Mesendoderm (in vitro differentiated cells): ENCODE results near the gene EXOC2.

Experiments
- DNase-seq: peaks from one replicate; pipeline ENCODE4 v3.0.0; 2013
- H2AK5ac ChIP-seq: 2 replicates; pipeline ENCODE4 v1.6.1; 2013; ENCODE audit warnings: low read length, inconsistent platforms
- H2BK120ac ChIP-seq: 2 replicates; pipeline ENCODE4 v1.6.1; 2013; ENCODE audit warnings: low read depth, mild to moderate bottlenecking, low read length, moderate library complexity, mixed read lengths
- H2BK15ac ChIP-seq: replicated peaks from 2 replicates; pipeline ENCODE4 v1.6.1; 2013; ENCODE audit warnings: low read depth, mild to moderate bottlenecking, moderate library complexity
- H2BK5ac ChIP-seq: 2 replicates; pipeline ENCODE4 v1.6.1; 2013; ENCODE audit warnings: low read length, inconsistent platforms
- H3K18ac ChIP-seq: 2 replicates; pipeline ENCODE4 v1.6.1; 2013; ENCODE audit warnings: mild to moderate bottlenecking, low read length, mixed read lengths
- H3K23ac ChIP-seq: one replicate; pipeline ENCODE4 v1.6.1; 2013; ENCODE audit warnings: low read length
- H3K27ac ChIP-seq: 2 replicates; pipeline ENCODE4 v1.5.1; 2013; ENCODE audit warnings: low read depth, mild to moderate bottlenecking, inconsistent platforms, low read length, moderate library complexity
- H3K27me3 ChIP-seq: 2 replicates; pipeline ENCODE4 v1.6.1; 2013; ENCODE audit warnings: low read length, control low read depth, mild to moderate bottlenecking, inconsistent platforms; ENCODE audit not compliant: insufficient read depth, poor library complexity
- H3K36me3 ChIP-seq: 2 replicates; pipeline ENCODE4 v1.6.1; 2013; ENCODE audit warnings: low read length, inconsistent platforms; ENCODE audit not compliant: control insufficient read depth, insufficient read depth
- H3K4ac ChIP-seq: one replicate; pipeline ENCODE4 v1.6.1; 2013; ENCODE audit warnings: low read depth, mild to moderate bottlenecking, low read length, moderate library complexity
- H3K4me1 ChIP-seq: 2 replicates; pipeline ENCODE4 v1.6.1; 2013; ENCODE audit warnings: low read depth, low read length, inconsistent platforms; ENCODE audit not compliant: control insufficient read depth
- H3K4me2 ChIP-seq: 2 replicates; pipeline ENCODE4 v1.6.1; 2013; ENCODE audit warnings: low read length
- H3K4me3 ChIP-seq: 2 replicates; pipeline ENCODE4 v1.5.1; 2013; ENCODE audit warnings: mild to moderate bottlenecking, low read length
- H3K56ac ChIP-seq: one replicate; pipeline ENCODE4 v1.6.1; 2013; ENCODE audit warnings: low read length
- H3K79me1 ChIP-seq: 2 replicates; pipeline ENCODE4 v1.6.1; 2013; ENCODE audit warnings: low read length, inconsistent platforms
- H3K79me2 ChIP-seq: 2 replicates; pipeline ENCODE4 v1.6.1; 2013; ENCODE audit warnings: mild to moderate bottlenecking, low read length; ENCODE audit not compliant: control insufficient read depth, insufficient read depth
- H3K9ac ChIP-seq: 2 replicates; pipeline ENCODE4 v1.6.1; 2013; ENCODE audit warnings: low read length, inconsistent platforms
- H4K5ac ChIP-seq: one replicate; pipeline ENCODE4 v1.6.1; 2013; ENCODE audit warnings: low read length
- H4K8ac ChIP-seq: one replicate; pipeline ENCODE4 v1.6.1; 2013; ENCODE audit warnings: low read depth, mild to moderate bottlenecking, control low read depth, low read length, moderate library complexity
- WGBS: extraction: QIAGEN DNeasy Blood & Tissue Kit; methylation state at CpG from one replicate; pipeline ENCODE4 v1.1.7; 2013; ENCODE audit warnings: low lambda C conversion rate, missing lambda C conversion rate; ENCODE audit not compliant: insufficient coverage; ENCODE audit errors: extremely low coverage; 5-methylcytosine and 5-hydroxymethylcytosine counted together

EXOC2 gene

GRCh38 chr6:624979-625378 is 68.0 kb downstream of the EXOC2 start:
- DNase-seq, result peak; percentile 56
- H3K79me1 ChIP-seq, result no peaks in the 10 kb centered on the region
- H3K9ac ChIP-seq, result no peak overlapping the region
- no peak overlapping the region for H3K4me2 ChIP-seq
- H3K18ac ChIP-seq, result no peak overlapping the region
- no peak overlapping the region for H4K5ac ChIP-seq
- H2BK120ac ChIP-seq, result no peak overlapping the region
- no peak overlapping the region for H3K4ac ChIP-seq
- no peak overlapping the region for H3K4me3 ChIP-seq
- no peak overlapping the region for H3K56ac ChIP-seq
- H4K8ac ChIP-seq, result no peak overlapping the region
- no peaks in the 10 kb centered on the region for H3K36me3 ChIP-seq
- no peak overlapping the region for H3K23ac ChIP-seq
- no CpG with 5 or more reads among the region's 11 CpGs for WGBS
- H2BK15ac ChIP-seq, result no peak overlapping the region
- no peak overlapping the region for H2AK5ac ChIP-seq
- H3K79me2 ChIP-seq, result no peaks in the 10 kb centered on the region
- H3K27ac ChIP-seq, result no peak overlapping the region
- H3K4me1 ChIP-seq, result no peaks in the 10 kb centered on the region
- no peaks in the 10 kb centered on the region for H3K27me3 ChIP-seq
- no peak overlapping the region for H2BK5ac ChIP-seq

DNA sequence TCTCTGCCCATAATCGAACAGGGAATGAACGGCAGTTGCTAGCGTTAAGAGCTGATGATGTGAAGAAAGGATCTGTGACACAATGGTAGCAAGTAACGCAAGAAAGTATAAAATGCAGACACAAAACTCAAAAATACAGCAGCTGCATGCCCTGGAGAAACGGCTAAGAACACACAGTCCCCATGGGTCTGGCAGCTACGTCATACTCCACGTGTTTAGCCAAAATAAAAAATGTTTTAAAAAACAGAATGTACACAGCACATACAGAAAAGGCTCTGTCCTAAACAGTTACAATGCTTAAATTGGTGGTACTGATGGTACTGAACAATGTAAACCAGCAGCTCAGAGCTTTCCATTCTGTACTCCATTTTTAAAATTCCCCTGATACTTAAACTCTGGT is 70.5 kb downstream of the EXOC2 start:
- Histone ChIP-seq H3K18ac (no peak overlapping the region), H3K79me1 (no peaks in the 10 kb centered on the region), H2BK15ac (no peak overlapping the region), H2BK120ac (no peak overlapping the region), H2AK5ac (no peak overlapping the region), H3K9ac (no peak overlapping the region), H3K4me3 (no peak overlapping the region), H3K4me1 (no peaks in the 10 kb centered on the region), H3K56ac (no peak overlapping the region), H3K79me2 (no peaks in the 10 kb centered on the region), H3K27ac (no peak overlapping the region), H3K36me3 (no peaks in the 10 kb centered on the region), H3K27me3 (no peaks in the 10 kb centered on the region), H3K23ac (no peak overlapping the region), H2BK5ac (no peak overlapping the region), H4K5ac (no peak overlapping the region), H3K4me2 (no peak overlapping the region), H3K4ac (no peak overlapping the region), H4K8ac (no peak overlapping the region)
- DNase-seq, result no peak
- no CpG with 5 or more reads among the region's 7 CpGs for WGBS

DNA sequence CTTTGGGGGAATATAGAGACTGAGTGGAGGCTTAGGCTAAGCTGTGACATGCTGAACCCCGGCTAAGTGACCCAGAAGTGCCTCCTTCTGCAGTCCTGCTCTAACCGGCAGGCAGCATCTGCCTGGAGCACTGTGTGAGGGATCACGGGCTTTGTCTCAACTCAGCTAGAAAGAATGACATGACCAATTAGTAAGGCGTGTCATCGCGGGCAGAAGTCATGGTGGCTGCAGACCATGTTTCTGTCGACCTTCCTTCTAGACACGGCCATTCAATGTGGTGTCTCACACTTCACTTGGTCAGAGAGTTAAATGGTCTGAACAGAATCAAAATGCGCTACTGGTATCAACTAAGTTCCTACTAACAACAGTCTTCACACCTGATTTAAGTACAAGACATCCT is 71.0 kb downstream of the EXOC2 start:
- Histone ChIP-seq H2BK5ac (no peak overlapping the region), H3K79me1 (no peaks in the 10 kb centered on the region), H3K27me3 (no peaks in the 10 kb centered on the region), H3K9ac (no peak overlapping the region), H3K56ac (no peak overlapping the region), H3K4ac (no peak overlapping the region), H3K79me2 (no peaks in the 10 kb centered on the region), H3K4me1 (no peaks in the 10 kb centered on the region), H3K23ac (no peak overlapping the region), H3K18ac (no peak overlapping the region), H3K4me2 (no peak overlapping the region), H2AK5ac (no peak overlapping the region), H2BK15ac (no peak overlapping the region), H3K4me3 (no peak overlapping the region), H3K36me3 (no peaks in the 10 kb centered on the region), H4K8ac (no peak overlapping the region), H4K5ac (no peak overlapping the region), H2BK120ac (no peak overlapping the region), H3K27ac (no peak overlapping the region)
- DNase-seq, result no peak
- WGBS, result no CpG with 5 or more reads among the region's 9 CpGs

DNA sequence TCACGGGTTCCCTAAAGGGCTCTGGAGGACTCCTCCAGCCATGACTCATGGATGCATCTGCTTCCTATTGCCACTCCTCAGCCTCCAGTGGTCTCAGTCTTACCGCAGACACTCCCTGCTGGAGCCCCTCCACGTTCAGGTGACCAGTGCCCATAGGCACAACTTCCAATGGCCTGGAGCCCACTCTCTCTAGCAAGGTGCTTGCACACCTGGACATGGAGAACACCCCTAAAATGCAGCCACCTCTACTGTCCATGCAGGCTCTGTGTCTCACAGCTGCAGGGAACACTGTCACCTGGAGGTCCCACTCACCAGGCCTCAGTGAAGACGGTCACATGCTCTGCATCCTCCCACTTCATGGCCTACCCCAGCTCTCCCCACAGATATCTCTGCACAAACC is 72.0 kb downstream of the EXOC2 start:
- Histone ChIP-seq H3K4me1 (no peaks in the 10 kb centered on the region), H2AK5ac (no peak overlapping the region), H3K4ac (no peak overlapping the region), H3K9ac (no peak overlapping the region), H3K23ac (no peak overlapping the region), H2BK5ac (no peak overlapping the region), H4K5ac (no peak overlapping the region), H3K27ac (no peak overlapping the region), H3K79me1 (no peaks in the 10 kb centered on the region), H2BK15ac (no peak overlapping the region), H3K56ac (no peak overlapping the region), H3K18ac (no peak overlapping the region), H3K36me3 (no peaks in the 10 kb centered on the region), H3K4me2 (no peak overlapping the region), H3K27me3 (no peaks in the 10 kb centered on the region), H2BK120ac (no peak overlapping the region), H3K79me2 (no peaks in the 10 kb centered on the region), H4K8ac (no peak overlapping the region), H3K4me3 (no peak overlapping the region)
- WGBS, result no CpG with 5 or more reads among the region's 4 CpGs
- DNase-seq, result no peak

DNA sequence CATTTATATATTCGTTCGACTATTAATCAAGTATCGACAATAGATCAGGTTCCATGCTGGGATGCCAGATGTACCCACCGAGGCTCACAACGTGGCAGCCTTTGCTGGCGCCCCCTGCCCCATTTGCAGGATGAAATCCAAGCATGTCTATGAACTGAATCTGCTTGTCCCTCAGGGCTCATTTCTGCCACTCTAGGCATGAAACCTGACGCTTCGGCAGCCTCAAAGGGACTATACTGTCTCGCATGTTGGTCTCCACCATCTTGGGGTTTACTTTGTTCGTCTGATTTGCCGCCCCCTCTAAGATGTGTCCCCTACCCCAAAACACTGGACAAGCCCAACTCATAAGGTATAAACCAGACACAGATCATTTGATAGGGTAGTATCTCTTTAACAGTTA is 72.8 kb downstream of the EXOC2 start:
- no peak overlapping the region for H2BK120ac ChIP-seq
- H2AK5ac ChIP-seq, result no peak overlapping the region
- H3K27ac ChIP-seq, result no peak overlapping the region
- no peak overlapping the region for H2BK5ac ChIP-seq
- no peak overlapping the region for H3K18ac ChIP-seq
- H3K4me1 ChIP-seq, result no peaks in the 10 kb centered on the region
- H3K27me3 ChIP-seq, result no peaks in the 10 kb centered on the region
- WGBS, result no CpG with 5 or more reads among the region's 11 CpGs
- no peaks in the 10 kb centered on the region for H3K79me2 ChIP-seq
- no peak overlapping the region for H3K4me2 ChIP-seq
- H3K23ac ChIP-seq, result no peak overlapping the region
- no peaks in the 10 kb centered on the region for H3K36me3 ChIP-seq
- H3K56ac ChIP-seq, result no peak overlapping the region
- no peak overlapping the region for H2BK15ac ChIP-seq
- H3K4ac ChIP-seq, result no peak overlapping the region
- H4K5ac ChIP-seq, result no peak overlapping the region
- no peaks in the 10 kb centered on the region for H3K79me1 ChIP-seq
- DNase-seq, result no peak
- H3K4me3 ChIP-seq, result no peak overlapping the region
- H4K8ac ChIP-seq, result no peak overlapping the region
- no peak overlapping the region for H3K9ac ChIP-seq

DNA sequence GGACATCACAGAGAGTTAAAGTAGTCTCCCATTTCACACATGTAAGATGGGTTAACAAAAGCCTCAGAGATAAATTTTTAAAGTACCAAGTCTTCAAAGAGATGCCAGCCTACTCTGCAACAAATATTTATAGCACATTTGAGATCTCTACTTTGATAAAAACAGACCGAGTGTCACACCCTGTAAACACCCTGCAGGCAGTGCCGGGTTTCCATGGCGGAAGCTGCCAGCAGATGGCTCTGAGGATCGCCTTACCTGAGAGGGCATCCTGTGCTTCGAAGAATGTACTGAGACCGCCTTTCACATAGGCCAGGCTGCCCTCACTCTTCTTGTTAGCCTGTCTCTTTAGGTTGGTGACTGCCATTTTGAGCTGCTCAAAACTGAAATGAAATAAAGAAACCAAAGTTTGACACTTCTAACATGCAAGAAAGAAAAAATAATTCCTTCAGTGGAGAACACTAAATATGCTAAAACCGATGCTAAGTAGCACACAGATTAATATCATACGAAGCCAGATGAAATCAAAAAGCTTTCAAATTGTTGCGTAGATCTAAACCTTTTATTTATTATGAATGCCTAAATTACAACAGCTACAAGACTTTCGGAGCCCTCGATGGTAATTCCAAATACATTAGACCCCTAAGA is 75.4 kb downstream of the EXOC2 start:
- Histone ChIP-seq H3K56ac (no peak overlapping the region), H3K79me1 (no peaks in the 10 kb centered on the region), H3K4me2 (no peak overlapping the region), H3K23ac (no peak overlapping the region), H4K5ac (no peak overlapping the region), H2BK15ac (no peak overlapping the region), H3K4me3 (no peak overlapping the region), H2BK120ac (no peak overlapping the region), H3K4me1 (no peaks in the 10 kb centered on the region), H3K27ac (no peak overlapping the region), H3K4ac (no peak overlapping the region), H3K9ac (no peak overlapping the region), H4K8ac (no peak overlapping the region), H3K36me3 (no peaks in the 10 kb centered on the region), H3K18ac (no peak overlapping the region), H3K27me3 (no peaks in the 10 kb centered on the region), H2BK5ac (no peak overlapping the region), H2AK5ac (no peak overlapping the region), H3K79me2 (no peaks in the 10 kb centered on the region)
- peak; percentile 65 for DNase-seq
- WGBS, result no CpG with 5 or more reads among the region's 11 CpGs
